ENCODE data around the gene EGFL7. TPM values are rescaled to one million over a fixed set of nuclear protein-coding genes. Genes with fewer than 3 reads are reported as not detected.
"Not testable (repeated sequence)": the region's sequence is repeated elsewhere in the genome, so short reads cannot be mapped to it uniquely, and the experiment has no call there.

The EGFL7 gene
- total RNA-seq, 1 donor from 2014 or later, result 56.2 TPM

- no peaks in the 10 kb centered on the region for H3K36me3 ChIP-seq (ENCODE audit: control insufficient read depth, insufficient read depth, low read length)
- peaks cover 14% of the 10 kb centered on the region for H3K27me3 ChIP-seq (ENCODE audit: control insufficient read depth, insufficient read depth, low read length)
- no peak overlapping the region for H3K4me3 ChIP-seq (ENCODE audit: low read depth, low read length)
- DNase-seq (ENCODE audit: low read depth), result no peak
- no peak for TF ChIP-seq CTCF (IDR thresholded peaks at IDR 0.05; ENCODE audit: insufficient read depth, low read length, poor library complexity, severe bottlenecking)
Observed at GRCh38 chr9:136700304-136700703, 37.6 kb downstream of the EGFL7 start.

GRCh38 chr9:136700959-136701667 lies 38.4 kb downstream of the EGFL7 start:
- no peak for TF ChIP-seq CTCF (IDR thresholded peaks at IDR 0.05; ENCODE audit: insufficient read depth, low read length, poor library complexity, severe bottlenecking)
- peaks cover 14% of the 10 kb centered on the region for H3K27me3 ChIP-seq (ENCODE audit: control insufficient read depth, insufficient read depth, low read length)
- no peaks in the 10 kb centered on the region for H3K36me3 ChIP-seq (ENCODE audit: control insufficient read depth, insufficient read depth, low read length)
- DNase-seq (ENCODE audit: low read depth), result no peak
- H3K4me3 ChIP-seq (ENCODE audit: low read depth, low read length), result no peak overlapping the region

GRCh38 chr9:136701668-136702053 lies 38.9 kb downstream of the EGFL7 start:
- DNase-seq (ENCODE audit: low read depth), result no peak
- H3K27me3 ChIP-seq (ENCODE audit: control insufficient read depth, insufficient read depth, low read length), result peaks cover 14% of the 10 kb centered on the region
- TF ChIP-seq CTCF (IDR thresholded peaks at IDR 0.05; ENCODE audit: insufficient read depth, low read length, poor library complexity, severe bottlenecking), result no peak
- H3K36me3 ChIP-seq (ENCODE audit: control insufficient read depth, insufficient read depth, low read length), result no peaks in the 10 kb centered on the region
- H3K4me3 ChIP-seq (ENCODE audit: low read depth, low read length), result no peak overlapping the region

GRCh38 chr9:136703276-136703860 lies 40.7 kb downstream of the EGFL7 start:
- no peak for DNase-seq (ENCODE audit: low read depth)
- TF ChIP-seq CTCF (IDR thresholded peaks at IDR 0.05; ENCODE audit: insufficient read depth, low read length, poor library complexity, severe bottlenecking), result no peak
- H3K36me3 ChIP-seq (ENCODE audit: control insufficient read depth, insufficient read depth, low read length), result no peaks in the 10 kb centered on the region

GRCh38 chr9:136704741-136705140 lies 42.0 kb downstream of the EGFL7 start:
- not testable (repeated sequence) for H3K36me3 ChIP-seq (ENCODE audit: control insufficient read depth, insufficient read depth, low read length); DNase-seq (ENCODE audit: low read depth); H3K4me3 ChIP-seq (ENCODE audit: low read depth, low read length)
- peaks cover 10% of the 10 kb centered on the region for H3K27me3 ChIP-seq (ENCODE audit: control insufficient read depth, insufficient read depth, low read length)

More at GRCh38 chr9:136703276-136703860, 40.7 kb downstream of the EGFL7 start:
- Histone ChIP-seq H3K4me3 (ENCODE audit: low read depth, low read length) (no peak overlapping the region), H3K27me3 (ENCODE audit: control insufficient read depth, insufficient read depth, low read length) (peaks cover 10% of the 10 kb centered on the region)

GRCh38 chr9:136705564-136705963 lies 42.8 kb downstream of the EGFL7 start:
- DNase-seq (ENCODE audit: low read depth), result no peak
- no peak overlapping the region for H3K4me3 ChIP-seq (ENCODE audit: low read depth, low read length)
- H3K36me3 ChIP-seq (ENCODE audit: control insufficient read depth, insufficient read depth, low read length), result no peaks in the 10 kb centered on the region
- no peak for TF ChIP-seq CTCF (IDR thresholded peaks at IDR 0.05; ENCODE audit: insufficient read depth, low read length, poor library complexity, severe bottlenecking)
- peaks cover 10% of the 10 kb centered on the region for H3K27me3 ChIP-seq (ENCODE audit: control insufficient read depth, insufficient read depth, low read length)

All from kidney epithelial cell (primary cell).